ENCODE results near the gene SEMA5B.

The SEMA5B gene

GRCh38 chr3:122946185-122946584 is 81.4 kb downstream of the SEMA5B start:
- DNase-seq (ENCODE audit: low read depth) = no peak
- no peak overlapping the region for H3K4me3 ChIP-seq (ENCODE audit: control insufficient read depth, low read depth, low read length)
- TF ChIP-seq CTCF (conservative IDR thresholded peaks at IDR 0.05; ENCODE audit: control insufficient read depth, insufficient read depth, low read depth, low read length) = no peak

DNA sequence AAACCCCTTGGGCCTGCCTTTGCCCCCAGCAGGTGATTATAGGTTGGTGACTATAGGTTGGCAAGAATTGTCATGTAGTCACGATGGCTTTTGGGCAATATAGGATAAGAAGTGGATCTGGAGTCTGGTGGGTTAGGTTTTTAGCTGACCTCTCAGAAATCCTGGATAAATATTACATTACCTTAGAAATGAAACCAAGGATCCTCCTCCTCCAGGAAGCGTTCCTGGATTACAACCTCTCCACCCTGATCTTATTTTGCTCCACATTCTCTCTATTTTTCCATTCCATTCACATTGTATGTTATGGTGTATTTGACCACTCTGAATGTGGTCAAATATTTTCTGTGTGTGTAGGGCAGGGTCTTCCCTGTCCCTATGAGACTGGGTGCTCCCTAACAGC is 82.3 kb downstream of the SEMA5B start:
- TF ChIP-seq CTCF (conservative IDR thresholded peaks at IDR 0.05; ENCODE audit: control insufficient read depth, insufficient read depth, low read depth, low read length) = no peak

GRCh38 chr3:122944671-122945161 is 82.8 kb downstream of the SEMA5B start:
- peak; percentile 83 for DNase-seq (ENCODE audit: low read depth)
- no peak for TF ChIP-seq CTCF (conservative IDR thresholded peaks at IDR 0.05; ENCODE audit: control insufficient read depth, insufficient read depth, low read depth, low read length)
- no peak overlapping the region for H3K4me3 ChIP-seq (ENCODE audit: control insufficient read depth, low read depth, low read length)

More for the DNA sequence above, 82.3 kb downstream of the SEMA5B start:
- H3K4me3 ChIP-seq (ENCODE audit: control insufficient read depth, low read depth, low read length) = no peak overlapping the region
- DNase-seq (ENCODE audit: low read depth) = no peak

- H3K4me3 ChIP-seq (ENCODE audit: control insufficient read depth, low read depth, low read length) = no peak overlapping the region
- TF ChIP-seq CTCF (conservative IDR thresholded peaks at IDR 0.05; ENCODE audit: control insufficient read depth, insufficient read depth, low read depth, low read length) = no peak
- DNase-seq (ENCODE audit: low read depth) = no peak
Measured at GRCh38 chr3:122943828-122944190, 83.8 kb downstream of the SEMA5B start.

GRCh38 chr3:122942937-122943827 is 84.4 kb downstream of the SEMA5B start:
- H3K4me3 ChIP-seq (ENCODE audit: control insufficient read depth, low read depth, low read length) = no peak overlapping the region
- DNase-seq (ENCODE audit: low read depth) = peak; percentile 26
- peak; percentile 71 for TF ChIP-seq CTCF (conservative IDR thresholded peaks at IDR 0.05; ENCODE audit: control insufficient read depth, insufficient read depth, low read depth, low read length)

DNA sequence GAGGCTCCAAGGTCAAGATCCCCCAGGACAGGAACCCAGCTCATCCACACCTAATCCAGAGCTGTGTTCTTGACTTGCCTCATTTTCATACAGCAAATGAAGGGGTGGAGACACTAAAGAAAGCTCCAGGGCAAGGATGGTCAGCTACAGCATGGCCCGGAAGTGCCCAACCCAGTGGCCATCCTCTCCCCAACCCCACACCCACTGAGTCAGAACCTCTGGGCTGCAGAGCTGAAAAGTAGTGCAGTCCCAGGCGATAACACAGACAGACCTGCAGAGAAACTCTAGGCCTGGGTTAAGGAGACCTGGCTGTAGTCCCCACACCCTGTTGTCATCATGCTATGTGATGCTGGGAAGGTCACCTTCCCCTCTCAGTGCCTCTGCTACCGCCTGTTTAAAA is 85.3 kb downstream of the SEMA5B start:
- DNase-seq (ENCODE audit: low read depth) = no peak
- H3K4me3 ChIP-seq (ENCODE audit: control insufficient read depth, low read depth, low read length) = no peak overlapping the region
- no peak for TF ChIP-seq CTCF (conservative IDR thresholded peaks at IDR 0.05; ENCODE audit: control insufficient read depth, insufficient read depth, low read depth, low read length)

All from fibroblast of mammary gland (primary cell).